HG02870 (cell line): ENCODE measurements around the gene PRSS8.
"Not testable (repeated sequence)": the region's sequence is repeated elsewhere in the genome, so short reads cannot be mapped to it uniquely, and the experiment has no call there.

ENCODE experiments used
- ATAC-seq: cut with Tn5 transposase; IDR thresholded peaks from one replicate; pipeline ENCODE4 v1.9.1; 2021; ENCODE audit warnings: mild to moderate bottlenecking, moderate library complexity; ENCODE audit not compliant: unreplicated experiment

The PRSS8 gene

DNA sequence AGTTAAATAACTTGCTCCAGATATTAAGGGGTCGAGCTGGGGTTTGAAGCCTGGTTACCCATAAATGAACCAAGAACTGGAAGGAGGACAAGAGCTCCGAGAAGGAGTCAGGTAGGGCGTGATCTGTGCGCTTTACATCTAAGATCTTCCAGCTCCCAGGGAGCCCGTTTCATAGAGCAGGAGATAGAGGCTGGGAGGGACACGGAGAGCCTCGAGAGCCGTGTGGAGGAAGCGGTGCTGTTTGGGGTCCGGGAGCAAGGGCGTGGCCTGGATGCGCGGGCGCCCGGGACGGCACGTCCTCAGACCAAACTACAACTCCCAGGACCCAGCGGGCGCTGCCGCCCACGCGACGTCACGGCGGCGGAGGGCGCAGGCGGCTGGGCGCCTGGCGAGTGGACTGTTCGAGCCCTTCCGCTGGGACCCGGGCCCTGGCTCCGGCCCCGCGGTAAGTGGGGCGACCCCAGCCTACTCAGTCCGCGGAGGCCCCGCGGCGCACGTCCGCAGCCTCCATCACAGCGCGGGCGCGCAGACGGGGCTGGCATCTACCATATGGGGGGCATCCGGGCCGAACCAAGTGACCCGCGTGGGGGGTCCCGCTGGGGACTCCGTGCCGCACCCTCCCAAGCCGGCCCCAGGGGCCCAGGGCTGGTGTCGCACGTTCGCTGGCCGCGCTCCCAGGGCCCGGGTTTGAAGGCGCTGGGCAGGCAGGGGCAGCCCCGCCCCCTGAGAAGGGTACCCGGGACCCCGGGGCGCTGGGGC lies 27.3 kb downstream of the PRSS8 start, which contains the start of gene BCKDK:
BCKDK (plus strand) TSS at position 352 of the 759 bp plus-strand sequence. CDS start 838 bp downstream, outside the sequence.
- ATAC-seq = peak; percentile 82

DNA sequence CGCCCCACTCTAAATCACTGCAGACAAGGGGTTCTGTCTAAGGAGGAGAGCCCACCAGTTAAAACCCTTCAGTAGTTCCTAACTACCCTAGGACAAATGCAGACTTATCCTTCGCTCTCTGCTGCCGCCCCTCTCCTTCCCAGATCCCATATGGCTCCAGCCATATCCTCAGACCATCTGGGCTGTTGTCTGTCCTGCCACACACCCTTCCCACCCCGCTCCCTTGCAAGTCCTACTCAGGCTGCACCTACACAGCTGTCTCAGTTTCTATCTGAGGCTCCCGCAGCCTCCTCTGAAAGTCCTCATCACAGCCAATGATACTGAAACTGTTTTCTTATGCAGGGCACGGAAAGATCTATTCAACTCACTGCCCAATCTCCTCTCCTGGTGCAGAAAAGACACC lies 28.1 kb downstream of the PRSS8 start:
- ATAC-seq = peak; percentile 51

DNA sequence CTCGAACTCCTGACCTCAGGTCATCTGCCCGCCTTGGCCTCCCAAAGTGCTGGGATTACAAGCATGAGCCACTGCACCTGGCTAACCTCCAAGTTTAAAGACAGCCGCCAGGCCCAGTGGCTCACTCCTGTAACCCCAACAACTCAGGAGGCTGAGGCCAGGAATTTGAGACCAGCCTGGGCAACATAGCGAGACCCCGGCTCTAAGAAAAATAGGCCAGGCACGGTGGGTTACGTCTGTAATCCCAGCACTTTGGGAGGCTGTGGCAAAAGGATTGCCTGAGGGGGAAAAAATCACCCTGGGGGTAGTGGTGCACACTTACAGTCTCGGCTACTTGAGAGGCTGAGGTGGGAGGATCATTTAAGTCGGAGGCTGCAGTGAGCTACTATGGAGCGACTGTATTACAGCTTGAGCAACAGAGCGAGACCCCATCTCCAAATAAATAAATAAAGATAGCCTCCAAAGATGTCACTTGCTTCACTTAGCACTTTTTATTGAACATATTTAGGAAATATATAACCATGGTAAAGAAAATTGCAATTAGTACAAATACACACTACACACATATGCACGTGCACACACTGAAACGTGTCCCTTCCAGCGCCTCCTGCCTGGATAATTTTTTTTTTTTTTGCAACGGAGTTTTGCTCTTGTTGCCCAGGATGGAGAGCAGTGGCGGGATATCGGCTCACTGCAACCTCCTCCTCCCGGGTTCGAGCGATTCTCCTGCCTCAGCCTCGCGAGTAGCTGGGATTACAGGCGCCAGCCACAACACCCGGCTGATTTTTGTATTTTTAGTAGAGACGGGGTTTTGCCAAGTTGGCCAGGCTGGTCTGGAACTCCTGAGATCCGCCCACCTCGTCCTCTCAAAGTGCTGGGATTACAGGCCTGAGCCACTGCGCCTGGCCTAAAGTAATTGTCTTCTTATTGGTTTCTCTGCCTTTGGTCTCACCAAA lies 28.7 kb downstream of the PRSS8 start:
- no peak for ATAC-seq

DNA sequence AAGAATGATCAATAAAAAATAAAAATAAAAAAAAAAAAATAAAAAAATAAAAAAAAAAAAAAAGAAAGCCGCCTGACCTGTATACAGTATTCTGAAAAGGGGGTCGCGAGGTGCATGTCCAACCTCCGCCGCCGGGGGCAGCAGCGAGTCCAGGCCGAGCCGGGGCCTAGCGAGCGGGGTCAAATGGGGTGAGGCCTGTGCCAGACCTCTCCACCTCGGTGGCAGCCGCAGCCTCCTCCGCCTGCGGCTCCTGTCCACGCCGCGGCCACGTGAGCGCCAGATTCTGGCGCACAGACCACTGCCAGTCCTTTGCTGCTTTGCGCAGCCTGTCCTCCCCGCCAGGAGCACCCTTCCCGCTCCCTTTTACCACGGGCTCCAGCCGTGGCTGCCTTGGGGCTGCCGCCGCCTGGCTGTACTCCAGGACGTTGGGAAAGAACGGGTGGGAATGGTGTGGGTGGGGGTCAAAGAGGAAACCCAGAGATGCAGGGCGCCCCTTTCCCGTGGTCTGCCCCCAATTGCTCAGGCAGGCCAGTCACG lies 29.8 kb downstream of the PRSS8 start:
- ATAC-seq = no peak

DNA sequence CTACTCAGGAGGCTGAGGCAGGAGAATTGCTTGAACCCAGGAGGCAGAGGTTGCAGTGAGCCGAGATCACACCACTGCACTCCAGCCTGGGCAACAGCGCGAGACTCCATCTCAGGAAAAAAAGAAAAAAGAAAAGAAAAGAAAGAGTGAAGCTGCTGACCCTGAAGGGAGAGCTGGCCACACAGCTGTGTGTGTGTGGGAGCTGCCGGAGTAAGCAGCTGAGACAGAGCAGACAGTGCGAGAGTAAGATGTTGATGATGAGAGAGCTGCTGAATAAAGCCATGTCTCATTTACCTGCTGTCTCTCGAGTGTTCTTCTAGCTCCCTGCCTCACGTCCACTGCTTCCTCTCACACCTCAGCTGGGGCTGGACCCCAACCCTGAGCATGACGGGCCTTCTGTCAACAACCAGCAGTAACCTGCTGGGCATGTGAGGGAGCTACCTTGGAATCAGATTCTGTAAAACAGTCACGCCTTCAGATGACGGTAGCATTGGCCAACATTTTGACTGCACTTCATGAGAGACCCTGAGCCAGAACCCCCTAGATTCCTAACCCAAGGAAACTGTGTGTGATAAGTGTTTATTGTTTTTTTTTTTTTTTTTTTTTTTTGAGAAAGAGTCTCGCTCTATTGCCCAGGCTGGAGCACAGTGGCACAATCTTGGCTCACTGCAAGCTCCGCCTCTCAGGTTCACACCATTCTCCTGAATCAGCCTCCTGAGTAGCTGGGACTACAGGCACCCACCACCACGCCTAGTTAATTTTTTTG lies 34.5 kb downstream of the PRSS8 start:
- not testable (repeated sequence) for ATAC-seq

GRCh38 chr16:31099860-31100638 lies 35.5 kb downstream of the PRSS8 start:
- no peak for ATAC-seq

DNA sequence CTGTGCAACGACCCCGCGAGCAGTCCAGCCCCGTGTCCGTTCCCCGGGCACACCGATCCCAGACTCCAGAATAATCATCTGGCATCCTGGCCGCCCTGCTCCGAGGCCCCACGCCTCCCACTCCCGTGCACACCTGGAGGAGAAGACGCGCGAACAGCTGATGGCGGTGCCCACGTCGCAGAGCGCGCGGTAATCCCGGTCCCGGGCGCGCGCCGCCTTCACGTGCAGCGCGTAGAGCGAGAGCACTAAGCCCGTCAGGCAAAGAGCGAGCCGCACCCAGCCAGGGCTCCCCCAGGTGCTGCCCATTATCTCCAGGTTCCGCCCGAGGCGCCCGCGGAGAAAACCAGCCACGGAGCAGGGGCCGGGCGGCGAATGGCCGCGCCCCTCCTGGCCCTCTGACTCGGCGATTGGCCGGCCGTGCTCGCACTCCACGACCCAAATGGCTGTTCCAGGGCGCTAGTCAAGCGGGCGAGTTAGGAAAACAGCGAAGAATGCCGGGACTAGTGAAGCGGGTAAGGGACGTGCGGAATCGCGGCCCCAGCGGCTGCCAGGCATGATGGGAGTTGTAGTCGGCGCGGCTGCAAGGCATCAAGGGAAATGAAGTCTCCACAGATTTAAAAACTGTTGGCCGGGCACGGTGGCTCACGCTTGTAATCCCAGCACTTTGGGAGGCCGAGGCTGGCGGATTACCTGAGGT lies 41.0 kb downstream of the PRSS8 start, which contains the start of gene VKORC1:
VKORC1 (minus strand) TSS at position 374 of the 697 bp plus-strand sequence; CDS start at position 306, 68 bp downstream.
- peak; percentile 78 for ATAC-seq

DNA sequence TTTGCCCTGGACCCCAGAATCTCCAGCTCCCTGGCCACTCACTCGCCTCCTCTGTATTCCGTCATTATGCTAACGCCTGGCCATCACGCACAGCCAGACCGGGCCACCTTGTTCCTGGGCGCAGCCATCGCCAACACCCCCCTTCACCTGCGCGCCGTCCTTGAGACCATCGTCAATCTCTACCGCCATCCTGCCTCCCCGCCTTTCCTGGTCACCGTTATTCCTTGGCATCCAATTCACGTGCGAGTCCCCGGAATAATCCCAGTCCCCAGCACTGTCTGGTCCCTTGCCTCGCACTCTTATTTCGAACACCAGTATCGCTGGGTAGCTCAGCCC lies 41.5 kb downstream of the PRSS8 start:
- no peak for ATAC-seq

DNA sequence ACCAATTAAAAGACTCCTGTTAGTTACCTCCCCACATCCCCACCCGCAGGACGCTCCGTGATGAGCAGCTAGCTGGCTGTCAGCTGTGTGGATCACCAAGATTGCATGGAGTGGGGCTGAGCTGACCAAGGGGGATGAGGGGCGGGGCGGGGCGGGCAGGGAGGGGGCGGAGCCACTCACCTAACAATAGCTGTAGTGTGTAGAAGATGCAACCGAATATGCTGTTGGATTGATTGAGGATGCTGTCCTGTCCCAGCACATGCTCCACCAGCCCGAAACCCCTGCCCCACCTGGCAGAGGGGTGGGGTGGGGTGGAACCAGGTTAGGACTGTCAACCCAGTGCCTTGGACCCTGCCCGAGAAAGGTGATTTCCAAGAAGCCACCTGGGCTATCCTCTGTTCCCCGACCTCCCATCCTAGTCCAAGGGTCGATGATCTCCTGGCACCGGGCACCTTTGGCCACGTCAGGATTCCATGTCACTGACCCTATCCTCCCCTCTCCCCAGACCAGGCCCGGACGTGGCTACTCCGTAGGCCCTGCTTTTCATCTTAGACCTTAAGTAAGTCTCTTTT lies 42.3 kb downstream of the PRSS8 start:
- ATAC-seq = no peak

GRCh38 chr16:31092330-31092729 lies 43.2 kb downstream of the PRSS8 start:
- no peak for ATAC-seq

- ATAC-seq = no peak
Measured at GRCh38 chr16:31090540-31090939, 45.0 kb downstream of the PRSS8 start.

- ATAC-seq = no peak
Measured at GRCh38 chr16:31089199-31089598, 46.3 kb downstream of the PRSS8 start.

GRCh38 chr16:31088459-31089183 lies 46.9 kb downstream of the PRSS8 start, which contains the start of gene PRSS53:
Gene PRSS53 (minus strand): TSS chr16:31088943. CDS start chr16:31088809, 134 bp downstream.
- no peak for ATAC-seq

DNA sequence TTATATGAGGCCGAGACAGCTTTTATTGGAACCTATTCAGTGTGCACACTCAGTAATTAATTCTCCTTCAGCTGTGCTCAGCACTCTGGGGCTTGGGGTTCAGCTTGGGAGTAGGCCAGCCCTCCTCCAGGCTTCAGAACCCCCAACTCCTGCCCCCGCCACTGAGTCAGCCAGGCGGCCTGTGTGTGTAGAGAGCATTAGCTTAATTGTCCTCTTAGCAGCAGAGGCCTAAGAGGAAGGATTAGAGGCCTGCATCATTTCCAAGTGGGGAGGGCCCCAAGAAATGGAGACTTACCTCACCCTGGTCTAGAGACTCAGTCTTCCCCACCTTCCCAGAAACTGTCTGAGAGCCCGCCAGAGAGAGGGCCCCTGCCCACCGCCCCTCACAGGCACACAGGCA lies 47.6 kb downstream of the PRSS8 start:
- ATAC-seq = no peak

DNA sequence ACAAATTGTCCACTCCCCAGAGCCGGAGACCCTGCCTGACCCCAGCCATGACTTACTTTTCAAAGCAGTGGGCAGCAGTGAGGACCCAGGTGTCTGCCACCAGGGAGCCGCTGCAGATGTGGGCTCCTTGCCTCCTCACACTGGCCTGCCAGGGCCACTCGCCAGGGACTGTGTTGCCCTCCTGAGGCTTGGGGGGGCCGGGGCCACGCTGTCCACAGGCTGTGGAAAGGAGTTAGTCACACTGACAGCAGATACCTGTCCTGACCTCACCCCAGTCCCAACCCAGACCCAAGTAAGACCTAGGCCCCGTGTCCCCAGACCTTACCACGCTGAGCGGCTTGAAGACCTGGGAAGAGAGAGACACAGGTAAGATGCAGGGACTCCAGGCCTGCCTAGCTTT lies 48.0 kb downstream of the PRSS8 start:
- ATAC-seq = no peak

DNA sequence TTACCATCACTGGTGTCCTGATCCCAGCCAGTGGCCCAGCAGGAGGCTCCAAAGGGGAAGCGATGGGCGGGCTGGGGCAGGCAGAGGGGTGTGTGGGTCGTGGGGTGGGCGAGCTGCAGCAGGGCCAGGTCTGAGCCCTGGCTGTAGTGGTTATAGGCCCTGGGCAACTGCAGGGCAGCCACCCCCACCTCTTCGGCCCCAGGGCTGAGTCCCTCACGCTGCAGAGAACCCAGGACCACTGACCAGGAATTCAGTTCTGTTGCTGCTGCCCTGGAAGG lies 49.0 kb downstream of the PRSS8 start:
- no peak for ATAC-seq

DNA sequence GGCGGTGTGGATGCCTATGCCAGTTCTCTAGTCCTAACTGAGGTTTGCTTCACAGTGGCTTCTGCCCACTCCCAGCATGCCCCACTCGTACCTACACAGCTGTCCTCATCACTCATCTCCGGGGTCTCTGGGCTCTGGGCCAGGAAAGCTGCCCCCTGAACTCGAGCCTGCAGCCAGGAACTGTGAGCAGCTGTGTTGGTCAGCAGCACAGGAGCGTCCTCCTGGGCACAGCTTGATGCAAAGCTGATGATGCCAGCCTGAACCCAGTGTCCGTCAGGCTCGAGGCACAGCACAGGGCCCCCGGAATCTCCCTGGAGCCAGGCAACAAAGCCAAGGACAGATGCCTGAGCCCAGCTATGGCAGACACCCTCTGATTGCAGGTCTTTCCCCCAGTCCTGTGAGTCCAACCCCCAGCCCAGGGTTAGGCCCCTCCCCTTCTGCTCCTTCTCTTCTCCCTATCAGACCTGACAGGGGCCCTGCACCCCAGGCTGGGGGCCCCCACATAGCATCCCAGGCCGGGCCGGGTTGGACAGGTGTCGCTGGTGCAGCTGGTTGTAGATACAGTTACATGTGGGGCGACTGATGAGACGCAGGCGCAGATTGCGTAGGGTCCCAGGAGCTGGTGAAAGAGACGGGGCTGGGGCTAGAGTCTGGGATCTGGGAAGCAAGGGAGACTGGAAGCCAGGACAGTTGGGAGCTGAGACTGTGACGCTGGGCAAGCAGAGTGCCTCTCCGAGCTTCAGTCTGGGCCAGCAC lies 49.5 kb downstream of the PRSS8 start:
- ATAC-seq = no peak

DNA sequence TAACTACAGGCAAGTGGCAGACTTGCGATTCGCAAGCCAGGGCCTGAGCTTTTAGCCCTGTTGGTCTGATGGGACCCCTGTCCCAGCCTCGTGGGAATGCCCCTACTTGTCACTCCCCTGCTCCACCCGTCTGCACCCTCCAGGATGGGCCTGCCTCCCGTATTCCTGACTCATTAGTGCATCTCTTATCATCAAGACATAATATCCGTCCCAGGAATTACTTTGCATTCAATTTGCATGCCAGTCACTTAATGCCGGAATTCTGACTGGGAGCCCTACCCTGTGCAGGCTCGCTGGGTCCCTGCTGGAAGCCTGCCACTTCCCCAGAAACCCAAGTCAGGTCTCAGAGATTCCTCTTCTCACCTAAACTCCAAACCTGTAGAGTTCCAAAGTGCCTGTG lies 50.1 kb downstream of the PRSS8 start:
- no peak for ATAC-seq
